Measurements from ENCODE around the gene ZBTB8A.
"Not testable (repeated sequence)": the region's sequence is repeated elsewhere in the genome, so short reads cannot be mapped to it uniquely, and the experiment has no call there.

Gene ZBTB8A

GRCh38 chr1:32622806-32623681, 83.8 kb downstream of the ZBTB8A start:
- no peak for DNase-seq

- DNase-seq, result no peak
Measured at GRCh38 chr1:32623775-32624174, 84.5 kb downstream of the ZBTB8A start.

- no peak for DNase-seq
Measured at GRCh38 chr1:32626176-32626575, 86.9 kb downstream of the ZBTB8A start.

- no peak for DNase-seq
Measured at GRCh38 chr1:32627596-32628162, 88.5 kb downstream of the ZBTB8A start.

GRCh38 chr1:32630173-32630572, 90.9 kb downstream of the ZBTB8A start:
- not testable (repeated sequence) for DNase-seq

- no peak for DNase-seq
Measured at GRCh38 chr1:32632829-32633228, 93.6 kb downstream of the ZBTB8A start.

GRCh38 chr1:32635508-32636277, 96.5 kb downstream of the ZBTB8A start:
- no peak for DNase-seq

- no peak for DNase-seq
Measured at GRCh38 chr1:32636914-32637645, 97.9 kb downstream of the ZBTB8A start.

- no peak for DNase-seq
Measured at GRCh38 chr1:32639489-32640075, 100.4 kb downstream of the ZBTB8A start.

GRCh38 chr1:32642292-32642827, 103.1 kb downstream of the ZBTB8A start:
- DNase-seq, result not testable (repeated sequence)

- DNase-seq, result no peak
Measured at GRCh38 chr1:32644426-32644825, 105.2 kb downstream of the ZBTB8A start.

GRCh38 chr1:32647308-32648134, 108.3 kb downstream of the ZBTB8A start:
- DNase-seq, result no peak

- DNase-seq, result peak; percentile 90
Measured at GRCh38 chr1:32650248-32650751, 111.1 kb downstream of the ZBTB8A start, which contains the start of gene ZBTB8OS. Gene ZBTB8OS, minus strand, starts transcription at chr1:32650550. Its CDS starts 21 bp downstream, at chr1:32650529.

- DNase-seq, result peak; percentile 98
Measured at GRCh38 chr1:32650752-32651460, 111.7 kb downstream of the ZBTB8A start, which contains the start of gene RBBP4. Gene RBBP4, plus strand, starts transcription at chr1:32651208. Its CDS starts 99 bp downstream, at chr1:32651307.

- DNase-seq, result no peak
Measured at GRCh38 chr1:32651461-32652073, 112.3 kb downstream of the ZBTB8A start.

- DNase-seq, result no peak
Measured at GRCh38 chr1:32652244-32652962, 113.2 kb downstream of the ZBTB8A start.
